NCI-H2171 treated with DMSO at 0.1 percent for 48 hours (cell line): ENCODE results near the gene INO80D.
"Not testable (repeated sequence)": the region's sequence is repeated elsewhere in the genome, so short reads cannot be mapped to it uniquely, and the experiment has no call there.

Experiments
- DNase-seq: peaks from one replicate; lab custom pipeline; 2025; lab: John Stamatoyannopoulos, UW

Gene INO80D

GRCh38 chr2:206031162-206031784 lies 54.7 kb downstream of the INO80D start:
- DNase-seq = no peak

GRCh38 chr2:206028101-206028500 lies 57.9 kb downstream of the INO80D start:
- DNase-seq = no peak

- no peak for DNase-seq
Observed at GRCh38 chr2:206023183-206023582, 62.8 kb downstream of the INO80D start.

GRCh38 chr2:206020171-206020570 lies 65.8 kb downstream of the INO80D start:
- no peak for DNase-seq

- DNase-seq = not testable (repeated sequence)
Observed at GRCh38 chr2:206015746-206016145, 70.2 kb downstream of the INO80D start.

- DNase-seq = no peak
Observed at GRCh38 chr2:206011795-206012194, 74.2 kb downstream of the INO80D start.

- peak; percentile 100 for DNase-seq
Observed at GRCh38 chr2:206011018-206011614, 74.9 kb downstream of the INO80D start.

- DNase-seq = no peak
Observed at GRCh38 chr2:206004004-206004693, 81.8 kb downstream of the INO80D start.

GRCh38 chr2:206002440-206002839 lies 83.5 kb downstream of the INO80D start:
- DNase-seq = no peak

GRCh38 chr2:206001912-206002311 lies 84.1 kb downstream of the INO80D start:
- DNase-seq = no peak

GRCh38 chr2:206000776-206001175 lies 85.2 kb downstream of the INO80D start:
- DNase-seq = no peak

GRCh38 chr2:205998583-205998982 lies 87.4 kb downstream of the INO80D start:
- no peak for DNase-seq

- no peak for DNase-seq
Observed at GRCh38 chr2:205996161-205996560, 89.8 kb downstream of the INO80D start.

- no peak for DNase-seq
Observed at GRCh38 chr2:205995260-205995659, 90.7 kb downstream of the INO80D start.

- DNase-seq = peak; percentile 37
Observed at GRCh38 chr2:205994344-205994743, 91.6 kb downstream of the INO80D start.

GRCh38 chr2:205990104-205990503 lies 95.9 kb downstream of the INO80D start:
- no peak for DNase-seq

GRCh38 chr2:205989271-205990071 lies 96.5 kb downstream of the INO80D start:
- DNase-seq = no peak

GRCh38 chr2:205988681-205989080 lies 97.3 kb downstream of the INO80D start:
- not testable (repeated sequence) for DNase-seq

GRCh38 chr2:205988274-205988673 lies 97.7 kb downstream of the INO80D start:
- DNase-seq = no peak

GRCh38 chr2:205986334-205986733 lies 99.6 kb downstream of the INO80D start:
- DNase-seq = peak; percentile 64

GRCh38 chr2:205984381-205984780 lies 101.6 kb downstream of the INO80D start:
- DNase-seq = no peak

- peak; percentile 4 for DNase-seq
Observed at GRCh38 chr2:205982776-205983327, 103.1 kb downstream of the INO80D start.
